PC-3 (cell line): ENCODE data around the gene TAMM41. TPM values are rescaled to one million over a fixed set of nuclear protein-coding genes. Genes with fewer than 3 reads are reported as not detected.
A peak's percentile ranks its signal among the peaks of the same experiment; 100 is the strongest.

Experiments
- ATAC-seq: fragments of 200-7000 bp; cut with Tn5 transposase; 2 replicates; pipeline ENCODE4 v1.9.1; 2020; ENCODE audit warnings: mild to moderate bottlenecking, moderate library complexity
- BruUV-seq: library from RNA; stranded (reverse); fragments of 400-500 nt; replicated peaks from 2 replicates; lab custom pipeline; 2021; lab: Mats Ljungman, UMichigan
- CTCF ChIA-PET: fragments of 300-600 bp; sonication (Branson Sonifier 250); formaldehyde crosslinking; loops from one replicate; lab custom pipeline; 2022; ENCODE audit warnings: antibody characterized with exemption; lab: Charles Lee
- POLR2A ChIA-PET: fragments of 300-600 bp; sonication (Branson Sonifier 250); formaldehyde crosslinking; loops from one replicate; lab custom pipeline; 2022; ENCODE audit warnings: antibody characterized with exemption; ENCODE audit not compliant: unreplicated experiment; lab: Charles Lee
- DNase-seq: peaks from one replicate; pipeline ENCODE4 v3.0.0-alpha.2; 2015
- H2AFZ ChIP-seq: fragments of 300-600 bp; sonication (generic); 2 replicates; pipeline ENCODE4 v1.6.0; 2016; ENCODE audit warnings: antibody characterized with exemption, low read length
- H3F3A ChIP-seq: fragments of 300-600 bp; sonication (generic); one replicate; pipeline ENCODE4 v1.6.0; 2017; ENCODE audit warnings: antibody characterized with exemption, low read length, control low read depth, mild to moderate bottlenecking; ENCODE audit not compliant: unreplicated experiment
- H3K27ac ChIP-seq: fragments of 300-600 bp; sonication (generic); 2 replicates; pipeline ENCODE4 v1.5.1; 2016; ENCODE audit warnings: mild to moderate bottlenecking, low read length
- H3K27me3 ChIP-seq: fragments of 300-600 bp; sonication (generic); 2 replicates; pipeline ENCODE4 v1.6.1; 2016; ENCODE audit warnings: low read length, mixed read lengths
- H3K36me3 ChIP-seq: fragments of 300-600 bp; sonication (generic); 2 replicates; pipeline ENCODE4 v1.6.1; 2016; ENCODE audit warnings: low read depth, mixed run types, low read length, mixed read lengths
- H3K4me1 ChIP-seq: fragments of 300-600 bp; sonication (generic); 2 replicates; pipeline ENCODE4 v1.5.1; 2016; ENCODE audit warnings: low read length; ENCODE audit not compliant: insufficient read depth
- H3K4me2 ChIP-seq: fragments of 300-600 bp; sonication (generic); 2 replicates; pipeline ENCODE4 v1.6.0; 2016; ENCODE audit warnings: low read length
- H3K4me3 ChIP-seq: fragments of 300-600 bp; sonication (generic); 2 replicates; pipeline ENCODE4 v1.5.1; 2016; ENCODE audit warnings: mild to moderate bottlenecking, low read length, mixed read lengths
- H3K79me2 ChIP-seq: fragments of 300-600 bp; sonication (generic); 2 replicates; pipeline ENCODE4 v1.6.1; 2017; ENCODE audit warnings: low read length, mixed read lengths
- H3K9ac ChIP-seq: fragments of 300-600 bp; sonication (generic); 2 replicates; pipeline ENCODE4 v1.6.0; 2016; ENCODE audit warnings: mild to moderate bottlenecking, low read length
- H3K9me2 ChIP-seq: fragments of 300-600 bp; sonication (generic); replicated peaks from 2 replicates; pipeline ENCODE4 v1.6.1; 2016; ENCODE audit warnings: mixed run types, low read length, mixed read lengths
- H3K9me3 ChIP-seq: fragments of 300-600 bp; sonication (generic); 2 replicates; pipeline ENCODE4 v1.6.1; 2016; ENCODE audit warnings: low read length, mixed read lengths
- H4K20me1 ChIP-seq: fragments of 300-600 bp; sonication (generic); 2 replicates; pipeline ENCODE4 v1.6.1; 2016; ENCODE audit warnings: low read length, mixed read lengths
- CTCF ChIP-seq: fragments of 300-600 bp; sonication (generic); conservative IDR thresholded peaks from 2 replicates; pipeline ENCODE4 v1.5.1; 2017; ENCODE audit warnings: antibody characterized with exemption, low read depth, mild to moderate bottlenecking, low read length
- EZH2 ChIP-seq: fragments of 300-600 bp; sonication (generic); IDR thresholded peaks from one replicate; pipeline ENCODE4 v1.6.1; 2017; ENCODE audit warnings: antibody characterized with exemption, mild to moderate bottlenecking, low read length; ENCODE audit not compliant: unreplicated experiment
- EZH2phosphoT487 ChIP-seq: fragments of 300-600 bp; sonication (generic); IDR thresholded peaks from 2 replicates; pipeline ENCODE4 v1.6.1; 2018; ENCODE audit warnings: mild to moderate bottlenecking, antibody characterized with exemption, low read length, borderline replicate concordance
- intact Hi-C: fragments of 100-400 bp; cut with micrococcal nuclease; formaldehyde crosslinking; loops from 2 replicates; pipeline ENCODE4 v1.9.0; 2023
- total RNA-seq: library from RNA; depleted of rRNA; stranded (reverse); fragments of >200 nt; gene quantifications from 2 replicates; pipeline ENCODE4 v1.2.3, GENCODE V29; 2014

The TAMM41 gene
- total RNA-seq, 1 experiment from 2014 or later, result 10.5 TPM

DNA sequence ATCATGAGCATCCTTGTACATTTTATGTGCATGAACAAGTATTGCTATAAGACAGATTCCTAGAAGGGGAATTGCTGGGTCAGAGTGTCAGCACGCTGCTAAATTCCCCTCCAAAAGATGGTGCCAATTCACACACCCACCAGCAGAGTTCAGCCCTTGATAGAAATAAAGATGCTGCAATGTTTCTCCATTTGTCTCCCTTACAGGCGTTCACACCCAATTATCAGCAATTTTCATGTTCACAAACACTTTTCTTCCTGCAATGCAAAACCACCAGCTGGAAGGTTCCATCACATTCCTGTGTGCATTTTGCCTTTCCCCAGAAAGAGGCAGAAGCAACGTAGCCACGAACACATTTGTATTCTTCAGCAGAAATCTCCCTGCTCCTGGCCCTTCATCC, 3.3 kb upstream of the TAMM41 start:
- Histone ChIP-seq H3K27me3 (peaks cover 36% of the 10 kb centered on the region), H3K4me3 (no peak overlapping the region), H2AFZ (no peak overlapping the region), H3K27ac (no peak overlapping the region), H3K9me2 (no peaks in the 10 kb centered on the region), H3F3A (no peaks in the 10 kb centered on the region), H3K36me3 (no peaks in the 10 kb centered on the region), H3K4me1 (peaks cover 13% of the 10 kb centered on the region; the same call in 1 of the 2 replicates), H3K9me3 (no peaks in the 10 kb centered on the region), H3K79me2 (peaks cover 16% of the 10 kb centered on the region), H3K4me2 (no peak overlapping the region), H4K20me1 (no peaks in the 10 kb centered on the region), H3K9ac (no peak overlapping the region)
- DNase-seq (no peak), ATAC-seq (no peak)
- intact Hi-C loops, result no loop called here
- TF ChIP-seq EZH2phosphoT487, result no peak
- no peak for TF ChIP-seq CTCF
- no peak for TF ChIP-seq EZH2
- POLR2A ChIA-PET, result no interaction called here
- CTCF ChIA-PET, result no interaction called here
- no TSS peak for BruUV-seq

- H3K79me2 ChIP-seq, result peaks cover 29% of the 10 kb centered on the region
- H3K9ac ChIP-seq, result no peak overlapping the region
- ATAC-seq, result peak; percentile 23
- TF ChIP-seq CTCF, result peak; percentile 33; the same call in 1 of the 2 replicates
- TF ChIP-seq EZH2phosphoT487, result no peak
- peak; percentile 37 for DNase-seq
- no peaks in the 10 kb centered on the region for H3K9me2 ChIP-seq
- H3K27ac ChIP-seq, result no peak overlapping the region
- H3F3A ChIP-seq, result no peaks in the 10 kb centered on the region
- peaks cover 13% of the 10 kb centered on the region; the same call in 1 of the 2 replicates for H3K4me1 ChIP-seq
- H3K9me3 ChIP-seq, result no peaks in the 10 kb centered on the region
- intact Hi-C loops, result loop anchor here (2.0 kb wide), 1 partner anchor 199 kb away; no protein-coding TSS in a partner anchor
- peak overlapping the region; percentile 94 for H2AFZ ChIP-seq
- BruUV-seq, result no TSS peak
- no peaks in the 10 kb centered on the region for H4K20me1 ChIP-seq
- CTCF ChIA-PET, result no interaction called here
- H3K4me2 ChIP-seq, result peak overlapping the region; percentile 99; the same call in 1 of the 2 replicates
- POLR2A ChIA-PET, result no interaction called here
- H3K27me3 ChIP-seq, result peaks cover 12% of the 10 kb centered on the region
- peaks cover 10% of the 10 kb centered on the region for H3K36me3 ChIP-seq
- H3K4me3 ChIP-seq, result no peak overlapping the region
These were observed 922 bp upstream of the TAMM41 start for GRCh38 chr3:11847607-11848006.

DNA sequence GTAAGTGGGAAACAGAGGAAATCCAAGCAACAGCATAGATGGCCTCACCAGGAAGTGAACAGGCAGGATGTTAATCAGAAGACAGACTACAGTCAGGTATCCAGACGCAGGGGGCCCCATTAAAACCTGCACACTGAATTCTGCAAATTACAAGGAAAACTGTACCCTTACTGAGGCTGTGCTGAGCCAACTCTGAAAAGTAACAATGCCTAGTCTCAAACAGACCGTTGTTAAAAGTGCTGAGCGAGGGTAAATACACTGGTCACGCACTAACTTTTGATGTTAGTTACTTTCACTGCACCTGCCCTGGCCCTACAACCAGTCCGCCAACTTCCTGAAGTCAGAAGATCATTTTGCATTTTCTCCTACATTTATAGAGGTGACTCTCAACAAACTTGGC, 1.0 kb downstream of the TAMM41 start:
- POLR2A ChIA-PET, result no interaction called here
- DNase-seq (peak; percentile 9), ATAC-seq (no peak; the same call in 1 of the 2 replicates)
- H3K36me3 ChIP-seq, result peaks cover 22% of the 10 kb centered on the region
- peak overlapping the region; percentile 94 for H2AFZ ChIP-seq
- peak overlapping the region; percentile 60; the same call in 1 of the 2 replicates for H3K27ac ChIP-seq
- no peaks in the 10 kb centered on the region for H4K20me1 ChIP-seq
- intact Hi-C loops, result loop anchor here (2.0 kb wide), 1 partner anchor 201 kb away; no protein-coding TSS in a partner anchor
- peak overlapping the region; percentile 99 for H3K9ac ChIP-seq
- peaks cover 29% of the 10 kb centered on the region for H3K79me2 ChIP-seq
- no peaks in the 10 kb centered on the region for H3K9me3 ChIP-seq
- no peaks in the 10 kb centered on the region for H3K9me2 ChIP-seq
- H3K4me2 ChIP-seq, result peak overlapping the region; percentile 99
- H3K4me1 ChIP-seq, result peaks cover 13% of the 10 kb centered on the region; the same call in 1 of the 2 replicates
- CTCF ChIA-PET, result no interaction called here
- no peaks in the 10 kb centered on the region for H3K27me3 ChIP-seq
- H3K4me3 ChIP-seq, result peak overlapping the region; percentile 99
- BruUV-seq, result no TSS peak
- no peak for TF ChIP-seq EZH2
- TF ChIP-seq EZH2phosphoT487, result no peak
- no peak for TF ChIP-seq CTCF
- no peaks in the 10 kb centered on the region for H3F3A ChIP-seq
